ENCODE results near the gene DDX49. TPM values are rescaled to one million over a fixed set of nuclear protein-coding genes. Genes with fewer than 3 reads are reported as not detected.
A peak's percentile ranks its signal among the peaks of the same experiment; 100 is the strongest.

The DDX49 gene, protein sequence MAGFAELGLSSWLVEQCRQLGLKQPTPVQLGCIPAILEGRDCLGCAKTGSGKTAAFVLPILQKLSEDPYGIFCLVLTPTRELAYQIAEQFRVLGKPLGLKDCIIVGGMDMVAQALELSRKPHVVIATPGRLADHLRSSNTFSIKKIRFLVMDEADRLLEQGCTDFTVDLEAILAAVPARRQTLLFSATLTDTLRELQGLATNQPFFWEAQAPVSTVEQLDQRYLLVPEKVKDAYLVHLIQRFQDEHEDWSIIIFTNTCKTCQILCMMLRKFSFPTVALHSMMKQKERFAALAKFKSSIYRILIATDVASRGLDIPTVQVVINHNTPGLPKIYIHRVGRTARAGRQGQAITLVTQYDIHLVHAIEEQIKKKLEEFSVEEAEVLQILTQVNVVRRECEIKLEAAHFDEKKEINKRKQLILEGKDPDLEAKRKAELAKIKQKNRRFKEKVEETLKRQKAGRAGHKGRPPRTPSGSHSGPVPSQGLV
- total RNA-seq: 19.2 TPM
- long read RNA-seq, transcript DDX49-201 (13 exons, 1,830 nt): major isoform, 47 of 58 reads
- long read RNA-seq, partial matches to known transcripts: 1 of 58 reads
- long read RNA-seq, other reads (novel, unspliced or antisense): 7 of 58 reads

DNA sequence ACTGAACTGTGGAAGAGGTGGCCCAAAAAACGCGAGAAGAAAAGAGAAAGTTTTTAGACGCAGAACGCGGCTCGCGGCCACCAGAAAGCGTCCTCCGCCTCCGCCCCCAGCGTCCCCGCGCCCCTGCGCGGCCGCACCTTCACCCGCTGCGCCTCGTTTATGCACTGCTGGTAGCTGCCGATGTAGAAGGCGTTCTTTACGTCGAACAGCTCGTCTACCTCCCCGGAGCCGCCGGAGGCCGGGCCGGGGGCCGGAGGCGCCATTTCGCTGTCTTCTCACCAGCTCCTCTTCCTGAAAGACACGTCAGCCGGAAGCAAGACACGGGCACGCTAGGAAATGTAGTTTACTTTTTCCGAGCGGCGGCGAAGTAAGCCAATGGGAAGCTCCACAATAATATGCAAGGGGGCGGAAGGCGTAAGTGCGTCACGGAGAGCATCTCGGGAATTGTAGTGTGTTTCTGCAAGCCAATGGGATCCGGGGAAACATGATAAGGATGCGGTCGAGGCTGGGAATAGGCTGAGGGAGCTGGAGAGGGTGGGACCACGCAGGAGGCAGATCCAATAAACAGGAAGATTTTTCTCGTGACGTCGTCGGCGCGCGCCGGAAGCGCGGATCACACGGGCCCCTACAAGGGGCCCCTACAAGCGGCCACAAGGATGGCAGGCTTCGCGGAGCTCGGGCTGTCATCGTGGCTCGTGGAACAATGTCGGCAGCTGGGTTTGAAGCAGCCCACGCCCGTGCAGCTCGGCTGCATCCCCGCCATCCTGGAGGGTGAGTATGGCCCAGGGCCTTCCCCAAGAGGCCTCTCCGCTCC, at the start of gene DDX49, which contains the start of gene COPE:
TSS of gene DDX49 (plus strand) at position 630 of the 814 bp plus-strand sequence. CDS start at position 657, 27 bp downstream.
TSS of gene COPE (minus strand) at position 302 of the 814 bp plus-strand sequence. CDS start at position 263, 39 bp downstream.
- DNase-seq: peak; percentile 99
- intact Hi-C loops (cut with DNase I): no loop called here
- peak; percentile 98 for ATAC-seq (ENCODE audit: poor library complexity)

DNA sequence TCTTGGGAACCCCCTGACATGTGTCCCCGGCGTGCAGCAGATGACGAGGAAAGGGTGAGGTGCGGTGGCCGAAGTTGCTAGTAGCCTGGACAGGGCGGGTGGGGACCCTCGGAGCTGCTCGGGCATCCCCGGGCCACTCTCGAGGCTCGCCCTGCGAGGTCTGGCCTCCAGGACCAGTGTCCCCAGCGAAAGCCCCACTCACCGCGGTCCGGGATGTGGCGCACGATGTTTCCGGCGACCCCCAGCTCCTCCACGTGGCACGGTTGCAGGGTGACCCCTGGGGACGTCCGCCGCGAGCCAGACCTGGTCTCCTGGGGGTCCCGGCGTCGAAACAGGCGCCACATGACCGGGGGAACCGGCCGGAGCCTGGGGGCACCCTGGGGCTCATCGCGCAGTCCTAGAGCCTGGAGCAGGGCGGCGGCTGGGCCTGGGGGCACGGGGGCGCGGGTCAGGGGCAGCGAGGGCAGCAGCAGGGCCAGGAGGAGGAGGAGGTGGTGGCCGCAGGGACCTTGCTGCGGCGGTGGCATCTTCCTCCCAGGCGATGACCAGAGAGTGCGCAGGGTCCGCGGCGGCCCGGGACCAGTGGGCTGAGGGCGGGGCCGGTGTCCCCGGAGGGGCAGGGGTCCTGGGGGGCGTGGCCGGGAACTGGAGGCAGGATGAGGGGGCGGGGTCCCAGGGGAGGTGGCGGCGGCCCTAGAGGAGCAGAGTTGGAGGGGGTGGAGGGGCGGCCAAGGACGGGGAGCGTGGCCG, 49.6 kb upstream of the DDX49 start:
- intact Hi-C loops (cut with DNase I): loop anchor here (10.0 kb wide), 1 partner anchor 415 kb away; no protein-coding TSS in a partner anchor
- DNase-seq (no peak), ATAC-seq (ENCODE audit: poor library complexity) (no peak)

DNA sequence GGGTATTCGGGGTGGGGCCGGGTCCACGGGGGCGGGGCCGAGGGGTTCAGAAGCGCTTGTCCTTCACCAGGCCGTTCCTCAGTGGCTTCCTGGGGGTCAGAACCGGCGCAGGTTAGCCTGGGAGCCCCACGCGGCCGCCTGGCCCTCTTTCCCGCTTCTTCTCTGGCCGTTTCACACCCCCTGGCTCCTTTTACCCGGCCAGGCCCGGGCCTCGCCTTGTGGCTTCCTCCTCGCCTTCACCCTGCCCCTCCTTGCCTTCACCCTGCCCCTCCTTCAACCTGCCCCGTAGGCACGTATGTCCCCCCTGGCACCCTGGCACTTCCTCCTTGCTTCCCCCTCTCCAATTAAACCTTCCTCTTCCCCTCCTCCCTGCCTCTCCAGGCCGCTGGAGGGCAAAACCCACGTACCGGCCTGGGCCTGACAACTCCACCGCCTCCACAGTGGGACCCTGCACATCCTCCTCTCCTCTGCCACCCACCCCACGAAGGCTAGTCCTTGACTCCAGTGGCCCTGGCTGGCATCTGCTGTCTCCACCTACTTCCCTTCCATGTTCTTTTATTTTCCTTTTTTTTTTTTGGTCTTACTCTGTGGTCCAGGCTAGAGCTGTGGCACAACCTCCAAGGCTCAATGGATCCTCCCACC, 48.9 kb upstream of the DDX49 start:
- intact Hi-C loops (cut with DNase I): no loop called here
- DNase-seq: no peak
- no peak for ATAC-seq (ENCODE audit: poor library complexity)

DNA sequence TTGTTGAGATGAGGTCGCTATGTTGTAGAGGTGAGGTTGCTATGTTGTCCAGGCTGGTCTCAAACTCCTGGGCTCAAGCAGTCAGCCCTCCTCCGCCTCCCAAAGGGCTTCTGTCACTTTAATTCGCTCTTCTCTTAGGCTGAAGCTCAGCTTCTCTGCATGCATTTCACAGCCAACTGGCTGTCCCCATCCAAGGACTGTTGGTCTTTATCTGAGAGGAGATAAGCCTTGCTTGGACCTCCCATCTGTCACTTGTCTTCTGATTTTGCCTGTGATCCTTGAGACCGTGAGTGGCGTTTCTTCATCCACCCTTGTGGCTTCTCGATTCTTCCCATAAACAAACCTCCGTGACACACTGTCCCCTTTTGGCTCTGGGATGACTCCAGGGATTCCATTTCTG, 48.0 kb upstream of the DDX49 start:
- ATAC-seq (ENCODE audit: poor library complexity): no peak
- DNase-seq: no peak
- intact Hi-C loops (cut with DNase I): no loop called here

DNA sequence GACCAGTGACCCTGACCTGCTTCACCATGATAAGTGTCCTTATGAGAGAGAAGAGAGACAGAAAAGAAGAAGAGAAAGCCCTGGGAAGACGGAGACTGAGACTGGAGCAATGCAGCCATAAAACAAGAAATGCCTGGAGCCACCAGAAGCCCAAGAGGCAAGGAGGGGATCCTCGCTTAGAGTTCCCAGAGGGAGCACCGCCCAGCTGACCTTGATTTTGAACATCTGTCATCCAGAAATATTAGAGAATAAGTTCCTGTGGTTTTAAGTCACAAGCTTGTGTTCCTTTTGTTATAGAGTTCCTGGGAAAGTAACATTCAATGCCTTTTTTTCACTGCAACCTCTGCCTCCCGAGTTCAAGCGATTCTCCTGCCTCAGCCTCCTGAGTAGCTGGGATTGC, 43.8 kb upstream of the DDX49 start:
- ATAC-seq (ENCODE audit: poor library complexity): no peak
- DNase-seq: no peak
- intact Hi-C loops (cut with DNase I): no loop called here

DNA sequence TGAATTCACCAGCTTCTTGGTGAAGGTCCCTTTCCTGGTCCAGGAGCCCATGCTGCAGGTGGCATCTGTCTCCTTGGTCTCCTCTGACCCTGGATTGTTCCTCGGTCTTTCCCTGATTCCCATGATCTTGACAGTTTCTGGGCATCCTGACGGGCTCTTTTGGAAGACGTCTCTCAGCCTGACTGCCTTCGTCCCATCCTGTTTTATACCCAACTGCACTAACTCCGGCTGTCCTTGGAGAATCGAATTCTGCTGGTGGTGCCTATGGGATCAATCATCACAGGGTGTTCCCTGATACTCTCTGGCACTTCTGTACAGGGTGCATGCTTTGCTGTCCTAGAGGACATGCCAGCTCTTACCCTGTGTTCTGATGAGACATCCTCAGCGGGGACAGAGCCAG, 42.6 kb upstream of the DDX49 start:
- ATAC-seq (ENCODE audit: poor library complexity): no peak
- intact Hi-C loops (cut with DNase I): no loop called here
- DNase-seq: no peak

DNA sequence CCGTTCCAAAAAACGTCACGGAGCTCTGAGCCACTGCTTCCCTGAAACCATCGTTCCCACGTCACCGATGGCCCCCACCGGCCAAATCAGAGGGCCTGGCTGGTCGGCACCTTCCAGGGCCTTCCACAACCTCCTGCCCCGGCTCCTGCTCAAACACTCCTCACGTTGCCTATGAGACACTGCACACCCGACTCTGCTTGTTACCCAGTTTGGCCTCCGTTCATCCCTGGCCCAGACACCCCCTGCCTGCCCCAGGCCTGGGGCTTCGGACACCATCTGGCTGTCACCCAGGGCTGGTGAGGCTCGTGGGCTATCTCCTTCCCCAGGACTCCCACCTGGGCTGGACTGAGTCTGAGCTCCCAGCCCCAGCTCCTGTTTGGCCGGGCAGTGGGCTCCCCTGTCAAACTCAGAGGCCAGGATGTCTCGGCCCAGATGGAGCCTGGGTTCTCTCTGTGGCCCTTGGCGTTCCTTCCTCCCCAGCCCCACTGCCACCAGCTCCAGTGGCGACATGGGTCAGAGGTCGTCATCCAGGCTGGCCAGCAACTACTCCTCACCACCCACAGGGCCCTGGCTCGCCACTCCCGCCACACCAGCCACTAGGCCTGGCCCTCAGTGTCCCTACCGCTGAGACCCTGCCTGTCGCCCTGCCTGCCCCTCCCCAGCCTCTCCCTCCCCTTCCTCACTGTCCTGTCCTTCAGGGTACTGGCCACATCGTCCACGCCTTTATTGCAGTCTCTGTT, 41.3 kb upstream of the DDX49 start:
- DNase-seq (no peak), ATAC-seq (ENCODE audit: poor library complexity) (no peak)
- intact Hi-C loops (cut with DNase I): no loop called here

DNA sequence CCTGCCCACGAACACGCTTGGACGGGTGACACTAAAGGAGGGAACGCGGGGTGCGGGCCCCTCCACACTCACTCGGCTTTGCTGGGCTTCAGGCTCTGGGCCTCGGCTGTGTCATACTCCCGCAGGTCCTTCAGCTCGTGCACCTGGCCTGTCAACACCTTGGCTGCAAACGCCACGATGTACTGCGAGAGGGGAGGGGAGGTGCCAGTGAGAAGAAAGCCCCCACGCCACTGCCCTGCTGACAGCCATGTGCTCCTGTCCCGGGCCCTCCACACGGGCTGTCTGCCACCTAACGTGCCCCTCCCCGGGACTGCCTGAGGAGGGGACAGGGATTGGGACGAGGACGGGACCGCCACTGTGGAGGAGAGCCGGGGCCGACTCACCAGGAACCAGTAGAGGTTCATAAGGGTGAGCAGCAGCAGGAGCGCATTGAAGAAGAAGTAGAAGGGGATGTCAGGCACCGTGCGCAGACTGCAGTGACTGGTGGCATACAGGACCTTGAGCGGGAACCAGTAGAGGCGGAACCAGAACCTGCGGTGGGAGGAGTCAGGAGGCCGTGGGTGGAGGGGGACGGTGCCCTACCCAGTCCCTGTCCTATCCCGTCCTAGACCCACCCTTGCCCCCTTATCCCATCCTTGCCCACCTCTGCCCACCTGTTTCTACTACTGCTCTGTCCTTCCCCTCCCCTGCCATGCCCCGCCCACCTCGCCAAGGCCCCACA, 40.5 kb upstream of the DDX49 start:
- DNase-seq: no peak
- intact Hi-C loops (cut with DNase I): no loop called here
- ATAC-seq (ENCODE audit: poor library complexity): no peak

DNA sequence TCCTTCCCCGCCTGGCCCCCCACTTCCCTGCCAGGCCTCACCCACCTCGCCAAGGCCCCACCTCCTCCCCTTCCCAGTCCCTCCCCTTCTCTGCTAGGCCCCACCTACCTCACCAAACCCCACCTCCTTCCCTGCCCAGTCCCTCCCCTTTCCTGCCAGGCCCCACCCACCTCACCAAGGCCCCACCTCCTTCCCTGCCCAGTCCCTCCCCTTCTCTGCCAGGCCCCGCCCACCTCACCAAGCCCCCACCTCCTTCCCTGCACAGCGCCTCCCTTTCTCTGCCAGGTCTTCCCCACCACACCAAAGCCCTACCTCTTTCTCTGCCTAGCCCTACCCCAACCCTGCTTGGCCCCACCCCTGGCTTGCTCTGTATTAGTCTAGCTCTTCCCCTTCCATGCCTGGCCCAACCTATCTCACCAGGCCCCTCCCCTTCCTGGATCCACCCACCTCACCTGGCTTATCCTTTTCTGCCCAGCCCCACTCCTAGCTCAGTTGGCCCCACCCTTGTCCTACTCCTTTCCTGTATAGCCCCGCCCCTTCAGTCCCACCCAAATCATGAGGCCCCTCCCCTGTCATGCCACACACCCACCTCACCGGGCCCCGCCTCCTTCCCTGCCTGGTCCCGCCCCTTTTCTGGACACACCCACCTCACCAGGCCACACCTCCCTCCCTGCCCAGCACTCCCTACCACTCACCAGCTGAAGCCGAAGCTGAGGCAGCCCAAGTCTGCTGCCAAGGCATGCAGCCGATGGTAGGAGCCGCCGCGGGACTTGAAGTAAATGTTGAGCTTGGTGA, 39.7 kb upstream of the DDX49 start:
- intact Hi-C loops (cut with DNase I): no loop called here
- peak; percentile 30 for ATAC-seq (ENCODE audit: poor library complexity)

DNA sequence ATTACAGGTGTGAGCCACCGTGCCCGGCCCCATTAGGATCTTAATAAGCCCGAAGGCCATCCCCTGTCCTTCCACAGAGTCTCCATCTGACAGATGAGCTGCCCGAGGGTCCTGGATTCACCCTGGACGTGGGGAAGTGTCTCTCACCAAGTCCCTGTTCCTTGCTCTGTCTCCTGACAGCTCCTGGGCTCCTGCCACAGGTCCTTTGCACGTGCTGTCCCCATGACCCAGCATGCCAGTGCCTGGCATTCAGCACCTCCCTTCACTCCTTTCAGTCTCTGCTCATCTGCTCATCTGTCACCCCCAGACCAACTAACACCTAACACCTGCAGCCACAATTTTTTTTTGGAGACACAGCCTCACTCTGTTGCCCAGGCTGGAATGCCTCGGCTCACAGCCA, 38.0 kb upstream of the DDX49 start:
- DNase-seq (no peak), ATAC-seq (ENCODE audit: poor library complexity) (no peak)
- intact Hi-C loops (cut with DNase I): no loop called here

More for the DNA sequence above, 39.7 kb upstream of the DDX49 start:
- no peak for DNase-seq

DNA sequence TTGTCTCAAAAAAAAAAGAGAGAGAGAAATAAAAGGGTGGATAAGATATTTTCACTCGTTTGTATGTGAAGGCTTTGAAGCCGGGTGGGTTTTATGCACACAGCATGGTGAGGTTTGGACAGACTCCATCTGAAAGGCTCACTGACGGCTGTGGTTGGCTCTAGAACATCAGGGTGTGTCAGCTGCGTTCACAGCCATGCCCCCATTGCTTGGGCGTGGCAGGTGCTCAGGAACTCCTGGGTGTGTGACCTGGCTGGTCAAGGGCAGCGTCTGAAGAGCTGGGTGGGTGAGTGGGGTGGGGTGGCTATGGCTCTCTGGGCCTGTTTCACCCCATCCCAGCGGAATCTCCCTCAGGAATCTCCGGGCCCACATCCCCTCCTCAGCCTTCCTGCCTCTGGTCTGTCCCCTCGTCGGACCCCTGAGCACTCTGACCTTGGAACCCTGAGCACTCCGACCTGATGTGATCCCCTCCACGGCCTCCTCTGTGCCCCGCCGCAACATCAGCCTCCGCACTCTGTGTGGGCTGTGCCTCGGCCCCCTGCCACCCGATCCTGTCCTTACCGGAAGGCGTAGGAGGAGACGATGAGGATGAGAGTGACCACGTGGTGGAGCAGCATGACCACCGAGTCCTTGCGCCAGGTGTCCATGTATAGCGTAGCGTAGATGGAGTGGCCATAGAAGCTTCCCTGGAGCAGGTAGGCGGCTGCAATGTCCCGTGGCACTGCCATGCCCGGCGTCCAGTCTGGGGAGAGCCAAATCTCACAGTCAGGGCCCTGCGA, 35.8 kb upstream of the DDX49 start:
- intact Hi-C loops (cut with DNase I): no loop called here
- no peak for DNase-seq

DNA sequence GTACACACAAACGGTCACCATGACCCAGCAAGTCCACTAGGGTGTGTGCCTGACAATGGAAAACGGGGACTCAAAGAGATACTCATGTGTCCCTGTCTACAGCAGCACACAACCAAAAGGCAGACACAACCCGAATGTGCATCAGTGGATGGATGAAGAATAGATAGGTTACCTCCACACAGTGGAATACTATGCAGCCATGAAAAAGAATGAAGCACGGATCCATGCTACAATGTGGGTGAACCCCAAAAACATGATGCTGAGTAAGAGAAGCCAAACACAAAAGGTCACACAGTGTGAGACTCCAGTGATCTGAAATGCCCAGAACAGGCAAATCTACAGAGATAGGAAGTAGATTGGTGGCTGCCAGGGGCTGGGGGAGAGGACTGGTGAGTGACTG, 32.5 kb upstream of the DDX49 start:
- no peak for DNase-seq
- no peak for ATAC-seq (ENCODE audit: poor library complexity)
- intact Hi-C loops (cut with DNase I): no loop called here

More for the DNA sequence above, 35.8 kb upstream of the DDX49 start:
- no peak for ATAC-seq (ENCODE audit: poor library complexity)

DNA sequence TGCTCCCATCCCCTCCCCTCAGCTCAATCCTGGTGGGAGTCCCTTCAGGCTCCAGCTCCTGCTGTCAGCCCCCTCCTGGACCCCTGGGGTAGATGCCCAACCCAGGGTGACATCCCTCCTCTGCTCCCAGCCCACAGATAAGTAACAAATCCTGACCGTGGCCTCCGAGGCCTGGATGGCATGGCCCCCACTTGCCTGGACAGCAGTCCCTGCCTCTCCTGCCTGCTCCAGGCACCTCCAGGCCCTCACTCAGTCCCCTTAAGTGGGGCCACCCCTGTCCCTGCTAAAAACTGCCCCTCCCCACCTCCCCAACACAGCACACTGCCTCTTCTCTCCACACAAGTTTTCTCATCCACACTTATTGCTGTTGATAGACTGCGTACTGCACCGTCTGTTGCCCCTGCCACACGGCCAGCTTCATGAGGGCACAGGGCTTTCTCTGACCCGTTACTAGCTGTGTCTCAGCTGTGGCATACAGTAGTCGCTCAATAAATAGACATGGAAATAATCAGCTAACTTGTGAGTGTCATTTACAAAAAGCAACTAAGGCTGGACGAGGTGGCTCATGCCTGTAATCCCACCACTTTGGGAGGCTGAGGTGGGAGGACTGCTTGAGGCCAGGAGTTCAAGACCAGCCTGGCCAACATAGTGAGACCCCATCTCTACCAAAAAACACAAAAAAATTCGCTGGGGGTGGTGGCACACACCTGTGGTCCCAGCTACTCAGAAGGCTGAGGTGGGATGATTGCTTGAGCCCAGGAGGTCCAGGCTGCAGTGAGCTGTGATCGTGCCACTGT, 29.4 kb upstream of the DDX49 start:
- intact Hi-C loops (cut with DNase I): no loop called here
- DNase-seq (no peak), ATAC-seq (ENCODE audit: poor library complexity) (no peak)

DNA sequence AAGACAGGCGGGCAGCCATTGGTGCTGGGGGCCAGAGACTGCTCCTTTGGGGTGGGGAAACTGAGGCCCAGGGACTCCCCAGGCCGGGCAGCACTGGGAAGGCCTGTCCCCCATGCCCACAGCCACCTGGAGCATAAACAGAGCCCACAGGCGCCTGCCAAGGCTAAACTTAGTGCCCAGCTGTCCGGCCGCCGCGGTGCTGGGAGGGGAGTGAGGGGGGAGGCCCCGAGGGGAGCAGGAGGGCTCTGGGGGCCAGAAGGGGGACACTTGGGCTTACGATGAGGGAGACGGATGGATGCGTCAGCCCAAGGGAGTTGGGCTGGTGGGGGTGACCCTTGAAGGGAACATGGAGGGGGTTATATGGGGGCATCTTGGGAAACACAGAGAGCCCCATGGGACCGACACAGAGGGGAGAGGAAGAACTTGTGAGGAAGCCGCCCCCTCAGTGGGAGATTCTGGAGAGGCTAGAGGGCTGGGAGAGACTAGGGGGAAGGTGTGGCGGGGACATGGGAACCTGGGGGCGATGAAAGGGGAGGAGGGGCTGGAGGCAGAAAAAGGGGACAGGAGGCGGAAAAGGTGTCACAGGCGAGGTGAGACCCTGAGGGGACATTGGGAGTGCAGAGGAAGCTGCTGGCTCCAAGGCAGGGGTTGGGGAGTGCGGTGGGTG, 25.8 kb upstream of the DDX49 start:
- ATAC-seq (ENCODE audit: poor library complexity) (no peak), DNase-seq (no peak)
- intact Hi-C loops (cut with DNase I): no loop called here
